SK-N-SH (cell line): Measurements from ENCODE around the gene MORC3. TPM values are rescaled to one million over a fixed set of nuclear protein-coding genes. Genes with fewer than 3 reads are reported as not detected.

Source experiments
- CTCF ChIA-PET: fragments of 300-600, 350-600 bp; formaldehyde crosslinking; extraction: SDS; loops from one replicate; lab custom pipeline; 2021; lab: Yijun Ruan, JAX
- POLR2A ChIA-PET: fragments of 350-600 bp; sonication (Branson Sonifier 250); formaldehyde crosslinking; extraction: SDS; loops from one replicate; lab custom pipeline; 2020; ENCODE audit warnings: antibody characterized with exemption, inconsistent platforms; lab: Yijun Ruan, JAX
- DNase-seq: peaks from one replicate; pipeline ENCODE4 v3.0.0; 2012
- H2AFZ ChIP-seq: fragments of 200-600 bp; sonication (generic); 2 replicates; pipeline ENCODE4 v1.8.1; 2016; ENCODE audit warnings: antibody characterized with exemption, mild to moderate bottlenecking, low read depth
- H3F3A ChIP-seq: fragments of 200-600 bp; sonication (generic); replicated peaks from 2 replicates; pipeline ENCODE3; 2016; ENCODE audit warnings: antibody characterized with exemption, mild to moderate bottlenecking; ENCODE audit not compliant: insufficient read depth
- H3K27ac ChIP-seq, 2 experiments: fragments of 200-500 bp in 1 of 2; fragments of 200-600 bp in 1 of 2; sonication (Bioruptor generic) in 1 of 2; sonication (generic), shearing (Covaris generic) in 1 of 2; 2 replicates each; pipeline versions ENCODE4 v1.5.1 to v1.6.1; 2014 to 2016; ENCODE audit warnings: low read depth in 2 of 2, inconsistent platforms in 1 of 2, low read length in 1 of 2, mild to moderate bottlenecking in 1 of 2, mixed read lengths in 1 of 2
- H3K27me3 ChIP-seq: fragments of 200-600 bp; sonication (generic), shearing (Covaris generic); 2 replicates; pipeline ENCODE4 v1.6.1; 2016; ENCODE audit warnings: mixed run types; ENCODE audit not compliant: insufficient read depth
- H3K36me3 ChIP-seq, 2 experiments: fragments of 200-500 bp in 1 of 2; fragments of 200-600 bp in 1 of 2; sonication (Bioruptor generic) in 1 of 2; sonication (generic) in 1 of 2; replicated peaks in 1 of 2; 2 replicates each; pipeline versions ENCODE3 to v1.5.1; 2014 to 2016; ENCODE audit warnings: low read length in 1 of 2, mild to moderate bottlenecking in 1 of 2; ENCODE audit not compliant: insufficient read depth in 2 of 2, control insufficient read depth in 1 of 2
- H3K4me1 ChIP-seq, 2 experiments: fragments of 200-500 bp in 1 of 2; fragments of 200-600 bp in 1 of 2; sonication (Bioruptor generic) in 1 of 2; sonication (generic), shearing (Covaris generic) in 1 of 2; 2 replicates each; pipeline versions ENCODE4 v1.5.1 to v1.6.1; 2014 to 2016; ENCODE audit warnings: low read depth in 1 of 2, low read length in 1 of 2, mixed run types in 1 of 2; ENCODE audit not compliant: insufficient read depth in 2 of 2, control insufficient read depth in 1 of 2
- H3K4me2 ChIP-seq: fragments of 200-600 bp; sonication (generic), shearing (Covaris generic); 2 replicates; pipeline ENCODE4 v1.6.1; 2017; ENCODE audit warnings: mixed run types
- H3K4me3 ChIP-seq, 2 experiments: fragments of 200-500 bp in 1 of 2; fragments of 200-600 bp in 1 of 2; sonication (Bioruptor generic) in 1 of 2; sonication (generic), shearing (Covaris generic) in 1 of 2; 2 replicates each; pipeline versions ENCODE4 v1.5.1 to v1.8.1; 2014 to 2016; ENCODE audit warnings: low read depth in 2 of 2, inconsistent platforms in 1 of 2, low read length in 1 of 2, mild to moderate bottlenecking in 1 of 2, mixed read lengths in 1 of 2, moderate library complexity in 1 of 2
- H3K79me2 ChIP-seq: fragments of 200-600 bp; sonication (generic); 2 replicates; pipeline ENCODE4 v1.8.1; 2017; ENCODE audit warnings: mild to moderate bottlenecking; ENCODE audit not compliant: insufficient read depth
- H3K9ac ChIP-seq: fragments of 200-600 bp; sonication (generic); 2 replicates; pipeline ENCODE4 v1.6.1; 2017; ENCODE audit warnings: mixed run types
- H3K9me2 ChIP-seq: fragments of 200-600 bp; sonication (generic); 2 replicates; pipeline ENCODE4 v1.6.1; 2017; ENCODE audit warnings: mixed run types
- H3K9me3 ChIP-seq: fragments of 200-600 bp; sonication (generic); 2 replicates; pipeline ENCODE4 v1.6.1; 2017; ENCODE audit warnings: mixed run types, mild to moderate bottlenecking, moderate library complexity
- H4K20me1 ChIP-seq: fragments of 200-600 bp; sonication (generic); 2 replicates; pipeline ENCODE4 v1.6.1; 2017; ENCODE audit warnings: mild to moderate bottlenecking, mixed run types; ENCODE audit not compliant: insufficient read depth
- CHD2 ChIP-seq: fragments of 150-350 bp; IDR thresholded peaks from 2 replicates; pipeline ENCODE4 v1.6.1; 2018; ENCODE audit warnings: low read length; ENCODE audit not compliant: partially characterized antibody
- EP300 ChIP-seq, 2 experiments: IDR thresholded peaks; 2 replicates each; pipeline versions ENCODE4 v1.4.0 to v1.6.1; 2012; ENCODE audit warnings: borderline replicate concordance in 1 of 2, low read depth in 1 of 2, low read length in 1 of 2
- EZH2phosphoT487 ChIP-seq: fragments of 200-600 bp; sonication (generic); IDR thresholded peaks from 2 replicates; pipeline ENCODE4 v1.6.1; 2017; ENCODE audit warnings: low read depth, mixed run types, mild to moderate bottlenecking, antibody characterized with exemption, moderate library complexity, borderline replicate concordance
- FOSL2 ChIP-seq: IDR thresholded peaks from 2 replicates; pipeline ENCODE4 v1.4.0; 2012; ENCODE audit warnings: low read depth, mild to moderate bottlenecking, moderate library complexity, borderline replicate concordance
- FOXJ3 ChIP-seq: sonication (generic); formaldehyde crosslinking; IDR thresholded peaks from 2 replicates; pipeline ENCODE4 v1.5.1; 2020; ENCODE audit warnings: mild to moderate bottlenecking, missing genetic modification reagents
- FOXM1 ChIP-seq: IDR thresholded peaks from 2 replicates; pipeline ENCODE4 v1.4.0; 2012; ENCODE audit warnings: low read depth, mild to moderate bottlenecking
- GABPA ChIP-seq: IDR thresholded peaks from 2 replicates; pipeline ENCODE4 v1.4.0; 2012; ENCODE audit warnings: low read depth, mild to moderate bottlenecking
- IRF3 ChIP-seq: fragments of 150-350 bp; IDR thresholded peaks from 2 replicates; pipeline ENCODE4 v1.6.1; 2016; ENCODE audit warnings: mild to moderate bottlenecking, low read depth, low read length
- NRF1 ChIP-seq: IDR thresholded peaks from 2 replicates; pipeline ENCODE4 v1.6.1; 2012; ENCODE audit warnings: low read depth, mild to moderate bottlenecking, low read length
- POLR2AphosphoS5 ChIP-seq: IDR thresholded peaks from 2 replicates; pipeline ENCODE4 v1.6.1; 2012; ENCODE audit warnings: low read depth, low read length
- RCOR1 ChIP-seq: fragments of 150-350 bp; IDR thresholded peaks from 2 replicates; pipeline ENCODE4 v1.6.1; 2017; ENCODE audit warnings: antibody characterized with exemption, low read length
- RFX5 ChIP-seq: IDR thresholded peaks from 2 replicates; pipeline ENCODE4 v1.6.1; 2012; ENCODE audit warnings: mild to moderate bottlenecking, improper control_type of control experiment, low read length
- TEAD4 ChIP-seq: IDR thresholded peaks from 2 replicates; pipeline ENCODE4 v1.4.0; 2012; ENCODE audit warnings: mild to moderate bottlenecking, borderline replicate concordance; ENCODE audit not compliant: insufficient read depth
- USF1 ChIP-seq: IDR thresholded peaks from 2 replicates; pipeline ENCODE4 v1.4.0; 2012; ENCODE audit warnings: low read depth, borderline replicate concordance
- USF2 ChIP-seq: fragments of 150-350 bp; IDR thresholded peaks from 2 replicates; pipeline ENCODE4 v1.6.1; 2017; ENCODE audit warnings: antibody characterized with exemption, low read length, low read depth, borderline replicate concordance
- YY1 ChIP-seq: IDR thresholded peaks from 2 replicates; pipeline ENCODE4 v1.4.0; 2012; ENCODE audit warnings: low read depth, mild to moderate bottlenecking
- WGBS: methylation state at CpG from one replicate; pipeline ENCODE4 v1.1.6; 2017; ENCODE audit warnings: low lambda C conversion rate; 5-methylcytosine and 5-hydroxymethylcytosine counted together
- polyA plus RNA-seq, 3 experiments: library from polyadenylated mRNA; depleted of rRNA; stranded (reverse); fragments of >200 nt; gene quantifications; 2 replicates each; pipeline ENCODE4 v1.2.3, GENCODE V29; 2012
- TF ChIP-seq, protein P1 (sequence below): IDR thresholded peaks from 2 replicates; pipeline ENCODE4 v1.4.0; 2012; ENCODE audit warnings: low read depth, borderline replicate concordance
- TF ChIP-seq, protein P2 (sequence below): IDR thresholded peaks from 2 replicates; pipeline ENCODE4 v1.4.0; 2012; ENCODE audit warnings: low read depth

Gene MORC3
- polyA plus RNA-seq, 1 of the 3 experiments (the other 2 are of a cell fraction), result 8.2 TPM

DNA sequence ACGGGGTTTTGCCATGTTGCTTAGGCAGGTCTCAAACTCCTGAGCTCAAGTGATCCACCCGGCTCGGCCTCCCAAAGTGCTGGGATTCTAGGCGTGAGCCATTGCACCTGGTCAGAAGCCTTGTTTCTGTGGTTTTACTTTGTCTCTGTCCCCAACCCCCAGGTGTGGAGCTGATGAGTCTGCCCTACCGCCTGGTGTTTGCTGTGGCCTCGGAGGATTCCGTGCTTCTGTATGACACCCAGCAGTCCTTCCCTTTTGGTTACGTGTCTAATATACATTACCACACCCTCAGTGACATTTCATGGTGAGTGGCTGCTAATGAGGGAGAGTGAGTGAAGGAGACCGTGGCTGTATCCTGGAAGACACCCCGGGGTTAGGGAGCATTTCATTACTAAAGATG is 91.3 kb downstream of the MORC3 start:
- Histone ChIP-seq H3K9me3 (no peaks in the 10 kb centered on the region), H3K4me2 (no peak overlapping the region), H2AFZ (no peak overlapping the region), H3K4me1 (no peaks in the 10 kb centered on the region), H3K27ac (no peak overlapping the region), H3K36me3 (peaks cover under 1 to 24% of the 10 kb centered on the region in 2 experiments), H3F3A (no peaks in the 10 kb centered on the region), H3K9ac (no peak overlapping the region), H3K79me2 (no peaks in the 10 kb centered on the region), H3K4me3 (no peak overlapping the region), H3K27me3 (no peaks in the 10 kb centered on the region), H4K20me1 (no peaks in the 10 kb centered on the region), H3K9me2 (no peaks in the 10 kb centered on the region)
- POLR2A ChIA-PET, result no interaction called here
- no peak for TF ChIP-seq FOSL2
- TF ChIP-seq NRF1, result no peak
- no peak for TF ChIP-seq USF2
- 97% methylated on average over 10 of the region's 10 CpGs for WGBS
- no peak for DNase-seq
- CTCF ChIA-PET, result interaction anchor here (0.7 to 1.5 kb wide), 4 partner anchors 9 to 514 kb away, joined by 3 to 4 read pairs (median 4); no protein-coding TSS in a partner anchor

DNA sequence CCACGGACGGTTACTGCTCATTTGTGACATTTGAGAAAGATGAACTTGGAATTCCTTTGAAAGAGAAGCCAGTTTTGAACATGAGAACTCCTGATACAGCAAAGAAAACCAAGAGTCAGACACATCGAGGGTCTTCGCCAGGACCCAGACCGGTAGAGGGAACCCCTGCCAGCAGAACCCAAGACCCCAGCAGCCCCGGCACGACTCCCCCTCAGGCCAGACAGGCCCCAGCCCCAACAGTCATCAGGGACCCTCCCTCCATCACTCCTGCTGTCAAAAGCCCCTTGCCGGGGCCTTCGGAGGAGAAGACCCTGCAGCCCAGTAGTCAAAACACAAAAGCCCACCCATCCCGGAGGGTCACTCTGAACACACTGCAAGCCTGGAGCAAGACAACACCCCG is 92.9 kb downstream of the MORC3 start:
- Histone ChIP-seq H3K36me3 (peaks cover 4 to 26% of the 10 kb centered on the region in 2 experiments), H3K9me3 (no peaks in the 10 kb centered on the region), H3K4me1 (no peaks in the 10 kb centered on the region), H4K20me1 (no peaks in the 10 kb centered on the region), H3K9me2 (no peaks in the 10 kb centered on the region), H3K27ac (no peak overlapping the region), H3F3A (no peaks in the 10 kb centered on the region), H3K27me3 (no peaks in the 10 kb centered on the region), H3K9ac (no peak overlapping the region), H2AFZ (no peak overlapping the region), H3K4me3 (no peak overlapping the region), H3K79me2 (no peaks in the 10 kb centered on the region), H3K4me2 (no peak overlapping the region)
- ChIA-PET CTCF (no interaction called here), POLR2A (no interaction called here)
- WGBS, result 100% methylated on average over 11 of the region's 11 CpGs
- no peak for DNase-seq
- TF ChIP-seq IRF3 (no peak), EP300 (IDR thresholded peaks at IDR 0.05; ENCODE audit: borderline replicate concordance in 1 of 2, low read depth in 1 of 2, low read length in 1 of 2) (no peak), POLR2AphosphoS5 (no peak), RCOR1 (no peak), CHD2 (no peak), FOXM1 (no peak), TEAD4 (no peak), EZH2phosphoT487 (no peak), FOXJ3 (CRISPR knock-in tag) (no peak), RFX5 (no peak), FOSL2 (no peak), YY1 (no peak), USF1 (no peak), GABPA (no peak)
- TF ChIP-seq, protein P1, sequence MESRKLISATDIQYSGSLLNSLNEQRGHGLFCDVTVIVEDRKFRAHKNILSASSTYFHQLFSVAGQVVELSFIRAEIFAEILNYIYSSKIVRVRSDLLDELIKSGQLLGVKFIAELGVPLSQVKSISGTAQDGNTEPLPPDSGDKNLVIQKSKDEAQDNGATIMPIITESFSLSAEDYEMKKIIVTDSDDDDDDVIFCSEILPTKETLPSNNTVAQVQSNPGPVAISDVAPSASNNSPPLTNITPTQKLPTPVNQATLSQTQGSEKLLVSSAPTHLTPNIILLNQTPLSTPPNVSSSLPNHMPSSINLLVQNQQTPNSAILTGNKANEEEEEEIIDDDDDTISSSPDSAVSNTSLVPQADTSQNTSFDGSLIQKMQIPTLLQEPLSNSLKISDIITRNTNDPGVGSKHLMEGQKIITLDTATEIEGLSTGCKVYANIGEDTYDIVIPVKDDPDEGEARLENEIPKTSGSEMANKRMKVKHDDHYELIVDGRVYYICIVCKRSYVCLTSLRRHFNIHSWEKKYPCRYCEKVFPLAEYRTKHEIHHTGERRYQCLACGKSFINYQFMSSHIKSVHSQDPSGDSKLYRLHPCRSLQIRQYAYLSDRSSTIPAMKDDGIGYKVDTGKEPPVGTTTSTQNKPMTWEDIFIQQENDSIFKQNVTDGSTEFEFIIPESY, result no peak
- TF ChIP-seq, protein P2, sequence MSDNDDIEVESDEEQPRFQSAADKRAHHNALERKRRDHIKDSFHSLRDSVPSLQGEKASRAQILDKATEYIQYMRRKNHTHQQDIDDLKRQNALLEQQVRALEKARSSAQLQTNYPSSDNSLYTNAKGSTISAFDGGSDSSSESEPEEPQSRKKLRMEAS, result no peak
